GM12878 (cell line): Measurements from ENCODE around the gene PIPOX.

Source experiments
- BACH1 ChIP-seq: fragments of 450-650 bp; IDR thresholded peaks from 2 replicates; pipeline ENCODE4 v1.6.1; 2017; ENCODE audit warnings: mild to moderate bottlenecking, borderline replicate concordance
- CHD2 ChIP-seq: IDR thresholded peaks from 2 replicates; pipeline ENCODE4 v1.6.1; 2011; ENCODE audit warnings: low read depth, low read length, improper control_type of control experiment, borderline replicate concordance
- DPF2 ChIP-seq: fragments of 450-650 bp; IDR thresholded peaks from 2 replicates; pipeline ENCODE4 v1.6.1; 2017; ENCODE audit warnings: mild to moderate bottlenecking
- EP300 ChIP-seq, 2 experiments: fragments of 150-350 bp in 1 of 2; IDR thresholded peaks; 2 replicates each; pipeline ENCODE4 v1.6.1; 2011 to 2012; ENCODE audit warnings: low read depth in 2 of 2, low read length in 2 of 2, borderline replicate concordance in 1 of 2, improper control_type of control experiment in 1 of 2, inconsistent platforms in 1 of 2; ENCODE audit not compliant: control insufficient read depth in 1 of 2
- ETV6 ChIP-seq, 2 experiments: fragments of 450-650 bp in 1 of 2; IDR thresholded peaks in 1 of 2; conservative IDR thresholded peaks in 1 of 2; 2 replicates each; pipeline ENCODE4 v1.6.1; 2014; ENCODE audit warnings: antibody characterized with exemption in 1 of 2, borderline replicate concordance in 1 of 2, low read depth in 1 of 2, mild to moderate bottlenecking in 1 of 2, moderate library complexity in 1 of 2
- EZH2 ChIP-seq: IDR thresholded peaks from 2 replicates; pipeline ENCODE4 v1.6.1; 2012; ENCODE audit warnings: low read depth, mild to moderate bottlenecking, control low read depth, inconsistent platforms, low read length, borderline replicate concordance; ENCODE audit not compliant: control insufficient read depth
- MAX ChIP-seq: IDR thresholded peaks from 2 replicates; pipeline ENCODE4 v1.6.1; 2012; ENCODE audit warnings: low read depth, low read length, improper control_type of control experiment
- MYC ChIP-seq: IDR thresholded peaks from 2 replicates; pipeline ENCODE4 v1.6.1; 2011; ENCODE audit warnings: mild to moderate bottlenecking, low read length, moderate library complexity, inconsistent platforms; ENCODE audit not compliant: insufficient read depth, insufficient replicate concordance, insufficient read length, severe bottlenecking
- RFX5 ChIP-seq: IDR thresholded peaks from 2 replicates; pipeline ENCODE4 v1.6.1; 2011; ENCODE audit warnings: low read depth, low read length, improper control_type of control experiment
- SMC3 ChIP-seq: IDR thresholded peaks from 2 replicates; pipeline ENCODE4 v1.6.1; 2011; ENCODE audit warnings: low read length, improper control_type of control experiment, borderline replicate concordance
- SP1 ChIP-seq: IDR thresholded peaks from one replicate; pipeline ENCODE4 v1.6.1; 2011; ENCODE audit warnings: low read depth, low read length
- TF ChIP-seq, protein P1 (sequence below), 3 experiments: IDR thresholded peaks in 2 of 3; conservative IDR thresholded peaks in 1 of 3; 2 replicates each; pipeline ENCODE4 v1.5.1; 2011; ENCODE audit warnings: low read depth in 3 of 3, low read length in 3 of 3, mild to moderate bottlenecking in 3 of 3, control low read depth in 2 of 3, moderate library complexity in 2 of 3, inconsistent platforms in 1 of 3, mixed read lengths in 1 of 3; ENCODE audit not compliant: control insufficient read depth in 2 of 3, insufficient read depth in 1 of 3; ENCODE audit errors: extremely low read depth in 1 of 3

GRCh38 chr17:29060475-29060874 lies 17.5 kb downstream of the PIPOX start:
- TF ChIP-seq SP1: no peak
- no peak for TF ChIP-seq SMC3
- TF ChIP-seq DPF2: no peak
- TF ChIP-seq, protein P1, sequence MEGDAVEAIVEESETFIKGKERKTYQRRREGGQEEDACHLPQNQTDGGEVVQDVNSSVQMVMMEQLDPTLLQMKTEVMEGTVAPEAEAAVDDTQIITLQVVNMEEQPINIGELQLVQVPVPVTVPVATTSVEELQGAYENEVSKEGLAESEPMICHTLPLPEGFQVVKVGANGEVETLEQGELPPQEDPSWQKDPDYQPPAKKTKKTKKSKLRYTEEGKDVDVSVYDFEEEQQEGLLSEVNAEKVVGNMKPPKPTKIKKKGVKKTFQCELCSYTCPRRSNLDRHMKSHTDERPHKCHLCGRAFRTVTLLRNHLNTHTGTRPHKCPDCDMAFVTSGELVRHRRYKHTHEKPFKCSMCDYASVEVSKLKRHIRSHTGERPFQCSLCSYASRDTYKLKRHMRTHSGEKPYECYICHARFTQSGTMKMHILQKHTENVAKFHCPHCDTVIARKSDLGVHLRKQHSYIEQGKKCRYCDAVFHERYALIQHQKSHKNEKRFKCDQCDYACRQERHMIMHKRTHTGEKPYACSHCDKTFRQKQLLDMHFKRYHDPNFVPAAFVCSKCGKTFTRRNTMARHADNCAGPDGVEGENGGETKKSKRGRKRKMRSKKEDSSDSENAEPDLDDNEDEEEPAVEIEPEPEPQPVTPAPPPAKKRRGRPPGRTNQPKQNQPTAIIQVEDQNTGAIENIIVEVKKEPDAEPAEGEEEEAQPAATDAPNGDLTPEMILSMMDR (IDR thresholded peaks at IDR 0.05 in 2 of 3, conservative IDR thresholded peaks at IDR 0.05 in 1 of 3; ENCODE audit: control insufficient read depth in 2 of 3, extremely low read depth in 1 of 3, insufficient read depth in 1 of 3, low read depth in 3 of 3, low read length in 3 of 3): no peak
- no peak for TF ChIP-seq BACH1
- no peak for TF ChIP-seq RFX5
- no peak for TF ChIP-seq EZH2
- TF ChIP-seq MYC: no peak
- TF ChIP-seq MAX: no peak
- TF ChIP-seq EP300 (IDR thresholded peaks at IDR 0.05; ENCODE audit: borderline replicate concordance in 1 of 2, control insufficient read depth in 1 of 2, low read depth in 2 of 2, low read length in 2 of 2): no peak
- TF ChIP-seq ETV6 (conservative IDR thresholded peaks at IDR 0.05 in 1 of 2, IDR thresholded peaks at IDR 0.05 in 1 of 2; ENCODE audit: borderline replicate concordance in 1 of 2, low read depth in 1 of 2): no peak
- TF ChIP-seq CHD2: no peak
